Measurements from ENCODE around the gene ADAMTSL1. TPM values are rescaled to one million over a fixed set of nuclear protein-coding genes. Genes with fewer than 3 reads are reported as not detected.

ADAMTSL1 gene
- total and polyA plus RNA-seq, 12 donors: 0.37 to 5.2 (median 1.9) TPM

- 96% methylated on average over 6 of the region's 6 CpGs for WGBS, 2 donors
- ATAC-seq: no peak
- no peak overlapping the region for H3K27ac ChIP-seq
- no peak for DNase-seq
- H3K4me3 ChIP-seq: no peak overlapping the region
- H3K9me3 ChIP-seq: no peaks in the 10 kb centered on the region
- intact Hi-C loops (cut with DNase I): no loop called here
- no peaks in the 10 kb centered on the region for H3K36me3 ChIP-seq
- no peaks in the 10 kb centered on the region for H3K27me3 ChIP-seq
- no peaks in the 10 kb centered on the region for H3K4me1 ChIP-seq
- TF ChIP-seq, protein P1, sequence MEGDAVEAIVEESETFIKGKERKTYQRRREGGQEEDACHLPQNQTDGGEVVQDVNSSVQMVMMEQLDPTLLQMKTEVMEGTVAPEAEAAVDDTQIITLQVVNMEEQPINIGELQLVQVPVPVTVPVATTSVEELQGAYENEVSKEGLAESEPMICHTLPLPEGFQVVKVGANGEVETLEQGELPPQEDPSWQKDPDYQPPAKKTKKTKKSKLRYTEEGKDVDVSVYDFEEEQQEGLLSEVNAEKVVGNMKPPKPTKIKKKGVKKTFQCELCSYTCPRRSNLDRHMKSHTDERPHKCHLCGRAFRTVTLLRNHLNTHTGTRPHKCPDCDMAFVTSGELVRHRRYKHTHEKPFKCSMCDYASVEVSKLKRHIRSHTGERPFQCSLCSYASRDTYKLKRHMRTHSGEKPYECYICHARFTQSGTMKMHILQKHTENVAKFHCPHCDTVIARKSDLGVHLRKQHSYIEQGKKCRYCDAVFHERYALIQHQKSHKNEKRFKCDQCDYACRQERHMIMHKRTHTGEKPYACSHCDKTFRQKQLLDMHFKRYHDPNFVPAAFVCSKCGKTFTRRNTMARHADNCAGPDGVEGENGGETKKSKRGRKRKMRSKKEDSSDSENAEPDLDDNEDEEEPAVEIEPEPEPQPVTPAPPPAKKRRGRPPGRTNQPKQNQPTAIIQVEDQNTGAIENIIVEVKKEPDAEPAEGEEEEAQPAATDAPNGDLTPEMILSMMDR (IDR thresholded peaks at IDR 0.05): no peak
These were observed 248.9 kb downstream of the ADAMTSL1 start for GRCh38 chr9:18722882-18723281.

GRCh38 chr9:18723366-18723765 lies 249.4 kb downstream of the ADAMTSL1 start:
- no peaks in the 10 kb centered on the region for H3K36me3 ChIP-seq
- no peaks in the 10 kb centered on the region for H3K27me3 ChIP-seq
- intact Hi-C loops (cut with DNase I): no loop called here
- H3K4me3 ChIP-seq: no peak overlapping the region
- TF ChIP-seq, protein P1 (IDR thresholded peaks at IDR 0.05): no peak
- 81 to 89% methylated on average over 5 of the region's 5 CpGs for WGBS, 2 donors
- ATAC-seq: no peak
- no peaks in the 10 kb centered on the region for H3K4me1 ChIP-seq
- no peaks in the 10 kb centered on the region for H3K9me3 ChIP-seq
- DNase-seq: no peak
- no peak overlapping the region for H3K27ac ChIP-seq

DNA sequence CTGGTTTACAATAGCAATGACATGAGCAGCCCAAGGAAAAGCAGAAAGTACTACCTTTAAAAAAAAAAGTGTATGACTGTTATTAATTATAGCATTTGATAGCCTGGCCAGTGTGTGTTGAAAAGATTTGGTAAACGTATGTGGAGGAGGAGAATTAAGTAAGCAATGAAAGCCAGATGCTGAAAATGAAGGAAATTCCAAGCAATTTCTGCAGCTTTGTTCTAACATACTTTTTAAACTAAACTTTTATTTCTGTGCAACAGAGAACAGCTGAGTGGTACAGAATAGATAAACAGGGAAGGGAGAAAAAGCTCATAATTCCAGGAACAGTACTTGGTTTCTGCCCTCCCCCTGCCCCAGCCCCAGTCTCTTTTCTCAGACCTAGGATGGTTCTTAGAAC lies 252.6 kb downstream of the ADAMTSL1 start:
- Histone ChIP-seq H3K4me3 (no peak overlapping the region), H3K9me3 (no peaks in the 10 kb centered on the region), H3K27me3 (no peaks in the 10 kb centered on the region), H3K27ac (no peak overlapping the region), H3K36me3 (no peaks in the 10 kb centered on the region), H3K4me1 (no peaks in the 10 kb centered on the region)
- no peak for DNase-seq
- ATAC-seq: no peak
- intact Hi-C loops (cut with DNase I): no loop called here
- TF ChIP-seq, protein P1 (IDR thresholded peaks at IDR 0.05): no peak
- WGBS, 2 donors: 52 to 61% methylated on average over 1 of the region's 1 CpG

DNA sequence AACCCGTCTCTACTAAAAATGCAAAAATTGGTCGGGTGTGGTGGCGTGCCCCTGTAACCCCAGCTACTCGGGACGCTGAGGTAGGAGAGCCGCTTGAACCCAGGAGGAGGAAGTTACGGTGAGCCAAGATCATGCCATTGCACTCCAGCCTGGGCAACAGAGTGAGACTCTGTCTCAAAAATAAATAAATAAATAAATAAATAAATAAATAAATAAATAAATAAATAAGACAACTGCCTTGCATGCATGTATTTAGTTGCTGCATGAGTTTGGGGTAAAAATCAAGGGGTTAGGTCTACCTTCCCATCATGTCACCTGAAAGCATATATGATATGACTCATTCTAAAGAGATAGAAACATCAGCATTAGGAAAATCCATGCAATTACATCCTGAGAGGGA lies 254.0 kb downstream of the ADAMTSL1 start:
- no peaks in the 10 kb centered on the region for H3K27me3 ChIP-seq
- H3K4me1 ChIP-seq: no peaks in the 10 kb centered on the region
- H3K9me3 ChIP-seq: no peaks in the 10 kb centered on the region
- H3K4me3 ChIP-seq: no peak overlapping the region
- ATAC-seq: no peak
- intact Hi-C loops (cut with DNase I): no loop called here
- H3K36me3 ChIP-seq: no peaks in the 10 kb centered on the region
- TF ChIP-seq, protein P1 (IDR thresholded peaks at IDR 0.05): no peak
- WGBS, 2 donors: 96 to 98% methylated on average over 7 of the region's 7 CpGs
- H3K27ac ChIP-seq: no peak overlapping the region
- DNase-seq: no peak

- Histone ChIP-seq H3K27ac (no peak overlapping the region), H3K36me3 (no peaks in the 10 kb centered on the region), H3K9me3 (no peaks in the 10 kb centered on the region), H3K4me1 (no peaks in the 10 kb centered on the region), H3K4me3 (no peak overlapping the region), H3K27me3 (no peaks in the 10 kb centered on the region)
- 94% methylated on average over 3 of the region's 3 CpGs for WGBS, 2 donors
- intact Hi-C loops (cut with DNase I): no loop called here
- no peak for DNase-seq
- TF ChIP-seq, protein P1 (IDR thresholded peaks at IDR 0.05): no peak
- ATAC-seq: no peak
These were observed 254.7 kb downstream of the ADAMTSL1 start for GRCh38 chr9:18728642-18729041.
